ENCODE data around the gene TDRD12. TPM values are rescaled to one million over a fixed set of nuclear protein-coding genes. Genes with fewer than 3 reads are reported as not detected.

The TDRD12 gene
- polyA plus RNA-seq, 1 donor (not counting 4 experiments of a cell fraction or from before 2014, with no cell fraction given), result 0.04 TPM

GRCh38 chr19:32773126-32773525 lies 53.6 kb downstream of the TDRD12 start:
- Histone ChIP-seq H3K79me2 (ENCODE audit: control insufficient read depth, insufficient read depth, low read length) (no peaks in the 10 kb centered on the region), H4K20me1 (ENCODE audit: control insufficient read depth, extremely low read depth, insufficient read depth, low read length) (no peaks in the 10 kb centered on the region), H3K4me2 (ENCODE audit: control insufficient read depth, extremely low read depth, insufficient read depth, low read depth, low read length) (no peak overlapping the region), H3K27me3 (ENCODE audit: control insufficient read depth, extremely low read depth, insufficient read depth, low read length) (no peaks in the 10 kb centered on the region), H3K27ac (ENCODE audit: control insufficient read depth, insufficient read depth, low read length) (no peak overlapping the region), H2AFZ (ENCODE audit: control insufficient read depth, low read length) (no peak overlapping the region), H3K4me1 (ENCODE audit: control insufficient read depth, extremely low read depth, insufficient read depth, low read length) (peaks cover 4% of the 10 kb centered on the region), H3K36me3 (ENCODE audit: control insufficient read depth in 2 of 2, extremely low read depth in 1 of 2, insufficient read depth in 2 of 2, low read length in 2 of 2) (no peaks in the 10 kb centered on the region), H3K9ac (ENCODE audit: control insufficient read depth, extremely low read depth, insufficient read depth, low read length) (no peak overlapping the region), H3K4me3 (ENCODE audit: control insufficient read depth in 2 of 3, extremely low read depth in 1 of 3, insufficient read depth in 2 of 3, low read depth in 1 of 3, low read length in 3 of 3) (no peak overlapping the region), H3K9me1 (ENCODE audit: control insufficient read depth, extremely low read depth, insufficient read depth, low read length) (no peaks in the 10 kb centered on the region), H3K9me3 (ENCODE audit: control insufficient read depth, low read depth, low read length) (no peaks in the 10 kb centered on the region)
- TF ChIP-seq, protein P1, sequence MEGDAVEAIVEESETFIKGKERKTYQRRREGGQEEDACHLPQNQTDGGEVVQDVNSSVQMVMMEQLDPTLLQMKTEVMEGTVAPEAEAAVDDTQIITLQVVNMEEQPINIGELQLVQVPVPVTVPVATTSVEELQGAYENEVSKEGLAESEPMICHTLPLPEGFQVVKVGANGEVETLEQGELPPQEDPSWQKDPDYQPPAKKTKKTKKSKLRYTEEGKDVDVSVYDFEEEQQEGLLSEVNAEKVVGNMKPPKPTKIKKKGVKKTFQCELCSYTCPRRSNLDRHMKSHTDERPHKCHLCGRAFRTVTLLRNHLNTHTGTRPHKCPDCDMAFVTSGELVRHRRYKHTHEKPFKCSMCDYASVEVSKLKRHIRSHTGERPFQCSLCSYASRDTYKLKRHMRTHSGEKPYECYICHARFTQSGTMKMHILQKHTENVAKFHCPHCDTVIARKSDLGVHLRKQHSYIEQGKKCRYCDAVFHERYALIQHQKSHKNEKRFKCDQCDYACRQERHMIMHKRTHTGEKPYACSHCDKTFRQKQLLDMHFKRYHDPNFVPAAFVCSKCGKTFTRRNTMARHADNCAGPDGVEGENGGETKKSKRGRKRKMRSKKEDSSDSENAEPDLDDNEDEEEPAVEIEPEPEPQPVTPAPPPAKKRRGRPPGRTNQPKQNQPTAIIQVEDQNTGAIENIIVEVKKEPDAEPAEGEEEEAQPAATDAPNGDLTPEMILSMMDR (optimal IDR thresholded peaks at IDR 0.05 in 1 of 3, IDR thresholded peaks at IDR 0.05 in 1 of 3, conservative IDR thresholded peaks at IDR 0.05 in 1 of 3; ENCODE audit: extremely low read depth in 1 of 3, insufficient read depth in 2 of 3, low read length in 3 of 3), result no peak
- no peak for TF ChIP-seq EZH2 (IDR thresholded peaks at IDR 0.05; ENCODE audit: low read length)
- FAIRE-seq (no peak), DNase-seq (ENCODE audit: low read depth, low spot score) (no peak)
- dilution Hi-C loops (cut with MboI; ENCODE audit: extremely low pct_ligation_motif_present, low sequenced_read_pairs), result no loop called here

DNA sequence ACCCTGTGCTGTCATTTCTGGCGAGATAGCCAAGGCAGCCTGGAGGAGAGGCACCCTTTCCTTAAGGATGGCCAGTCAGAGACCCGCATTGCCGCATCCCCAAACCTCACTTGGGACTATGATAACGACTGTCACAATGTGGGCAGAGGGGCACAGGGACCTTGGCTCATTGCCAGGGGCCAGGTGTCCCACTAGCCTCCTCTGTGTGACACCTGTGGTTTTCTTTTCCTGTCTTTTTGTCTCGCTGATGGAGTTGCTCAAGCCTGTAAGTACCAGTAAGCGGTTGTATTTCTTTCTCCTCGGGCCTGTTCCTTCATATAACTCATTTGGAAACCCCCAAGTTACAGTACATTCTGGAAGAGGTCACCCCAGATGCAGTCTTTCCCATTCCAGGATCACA lies 59.5 kb downstream of the TDRD12 start:
- Histone ChIP-seq H3K4me1 (ENCODE audit: control insufficient read depth, extremely low read depth, insufficient read depth, low read length) (peaks cover 4% of the 10 kb centered on the region), H3K79me2 (ENCODE audit: control insufficient read depth, insufficient read depth, low read length) (no peaks in the 10 kb centered on the region)

More for the DNA sequence above, 59.5 kb downstream of the TDRD12 start:
- Histone ChIP-seq H3K36me3 (ENCODE audit: control insufficient read depth in 2 of 2, extremely low read depth in 1 of 2, insufficient read depth in 2 of 2, low read length in 2 of 2) (no peaks in the 10 kb centered on the region), H2AFZ (ENCODE audit: control insufficient read depth, low read length) (no peak overlapping the region), H4K20me1 (ENCODE audit: control insufficient read depth, extremely low read depth, insufficient read depth, low read length) (no peaks in the 10 kb centered on the region), H3K4me2 (ENCODE audit: control insufficient read depth, extremely low read depth, insufficient read depth, low read depth, low read length) (no peak overlapping the region), H3K27ac (ENCODE audit: control insufficient read depth, insufficient read depth, low read length) (no peak overlapping the region), H3K9ac (ENCODE audit: control insufficient read depth, extremely low read depth, insufficient read depth, low read length) (no peak overlapping the region), H3K27me3 (ENCODE audit: control insufficient read depth, extremely low read depth, insufficient read depth, low read length) (no peaks in the 10 kb centered on the region), H3K4me3 (ENCODE audit: control insufficient read depth in 2 of 3, extremely low read depth in 1 of 3, insufficient read depth in 2 of 3, low read depth in 1 of 3, low read length in 3 of 3) (no peak overlapping the region), H3K9me3 (ENCODE audit: control insufficient read depth, low read depth, low read length) (no peaks in the 10 kb centered on the region), H3K9me1 (ENCODE audit: control insufficient read depth, extremely low read depth, insufficient read depth, low read length) (no peaks in the 10 kb centered on the region)
- DNase-seq (ENCODE audit: low read depth, low spot score) (no peak), FAIRE-seq (no peak)
- TF ChIP-seq EZH2 (IDR thresholded peaks at IDR 0.05; ENCODE audit: low read length), result no peak
- TF ChIP-seq, protein P1 (optimal IDR thresholded peaks at IDR 0.05 in 1 of 3, IDR thresholded peaks at IDR 0.05 in 1 of 3, conservative IDR thresholded peaks at IDR 0.05 in 1 of 3; ENCODE audit: extremely low read depth in 1 of 3, insufficient read depth in 2 of 3, low read length in 3 of 3), result no peak
- dilution Hi-C loops (cut with MboI; ENCODE audit: extremely low pct_ligation_motif_present, low sequenced_read_pairs), result loop anchor here (25.0 kb wide), 1 partner anchor 108 kb away; no protein-coding TSS in a partner anchor
